Measurements from ENCODE around the gene PAQR5. TPM values are rescaled to one million over a fixed set of nuclear protein-coding genes. Genes with fewer than 3 reads are reported as not detected.
"Not testable (repeated sequence)": the region's sequence is repeated elsewhere in the genome, so short reads cannot be mapped to it uniquely, and the experiment has no call there.

Gene PAQR5
- total RNA-seq, 1 donor from 2014 or later, result 0.63 TPM

DNA sequence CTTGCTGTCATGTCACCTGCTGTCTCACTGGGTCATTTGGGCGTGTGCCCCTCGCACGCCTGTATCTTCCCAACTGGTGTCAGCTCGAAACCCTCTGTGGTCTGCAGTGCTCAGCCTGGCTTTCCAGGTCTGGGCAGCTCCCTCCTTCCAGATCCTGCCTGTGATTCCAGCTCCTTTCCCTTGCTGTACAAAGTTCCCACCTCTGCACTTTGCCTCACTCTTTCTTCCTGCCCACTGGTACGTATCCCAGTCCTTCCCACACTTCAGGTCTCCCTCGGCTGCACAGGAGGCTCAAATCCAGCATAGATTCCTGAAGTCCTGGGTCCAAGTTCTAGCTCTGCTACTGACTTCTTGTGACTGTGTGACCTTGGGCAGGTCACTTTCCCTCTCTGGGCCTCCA lies 2.1 kb upstream of the PAQR5 start:
- no peak overlapping the region for H3K4me3 ChIP-seq
- peaks cover 25% of the 10 kb centered on the region for H3K27me3 ChIP-seq (ENCODE audit: low read depth)
- H3K9me3 ChIP-seq (replicated peaks), result no peaks in the 10 kb centered on the region
- peaks cover 27% of the 10 kb centered on the region for H3K4me1 ChIP-seq
- no peak for DNase-seq
- H3K36me3 ChIP-seq, result no peaks in the 10 kb centered on the region
- H3K27ac ChIP-seq (replicated peaks), result no peak overlapping the region
- TF ChIP-seq CTCF (IDR thresholded peaks at IDR 0.05; ENCODE audit: borderline replicate concordance), result no peak
- intact Hi-C loops (cut with micrococcal nuclease), result no loop called here

DNA sequence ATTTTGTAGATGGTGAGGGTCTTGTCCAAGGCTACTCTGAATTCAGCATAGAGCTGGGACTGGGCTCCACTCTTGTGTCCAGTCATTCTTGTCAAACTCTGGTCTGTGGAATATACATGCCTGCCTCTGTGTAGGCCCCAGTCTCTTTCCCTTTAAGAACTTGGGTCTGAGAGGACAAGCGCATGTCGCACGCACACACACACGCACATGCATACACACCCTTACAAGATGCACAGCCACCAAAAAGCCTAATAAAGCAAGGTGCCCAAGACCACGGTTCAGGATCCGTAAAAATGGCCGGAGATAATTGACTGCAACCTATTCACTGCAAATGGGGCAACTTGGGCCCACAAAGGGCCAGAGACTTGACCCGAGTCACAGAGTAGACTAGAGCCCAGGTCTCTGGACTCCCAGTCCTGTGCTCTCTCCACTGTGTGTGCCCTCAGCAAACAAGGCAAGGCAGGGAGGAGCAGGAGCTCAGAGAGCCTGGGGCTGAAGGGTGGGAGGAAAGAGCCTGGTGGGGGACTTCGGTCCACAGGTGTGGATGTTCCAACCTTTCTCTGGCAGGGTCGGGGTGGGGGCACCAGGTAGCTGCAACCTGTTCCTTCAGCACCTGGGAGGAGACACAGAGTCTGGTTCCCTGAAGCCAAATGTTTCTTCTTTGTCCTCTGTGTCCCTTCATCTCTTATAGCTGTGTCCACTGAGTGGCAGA lies 914 bp upstream of the PAQR5 start:
- TF ChIP-seq CTCF (IDR thresholded peaks at IDR 0.05; ENCODE audit: borderline replicate concordance), result no peak
- intact Hi-C loops (cut with micrococcal nuclease), result no loop called here
- DNase-seq, result no peak
- peak overlapping the region; percentile 80 for H3K4me3 ChIP-seq
- peak overlapping the region; percentile 63 for H3K27ac ChIP-seq (replicated peaks)
- H3K4me1 ChIP-seq, result peaks cover 23% of the 10 kb centered on the region
- no peaks in the 10 kb centered on the region for H3K9me3 ChIP-seq (replicated peaks)
- H3K27me3 ChIP-seq (ENCODE audit: low read depth), result peaks cover 25% of the 10 kb centered on the region
- H3K36me3 ChIP-seq, result no peaks in the 10 kb centered on the region

DNA sequence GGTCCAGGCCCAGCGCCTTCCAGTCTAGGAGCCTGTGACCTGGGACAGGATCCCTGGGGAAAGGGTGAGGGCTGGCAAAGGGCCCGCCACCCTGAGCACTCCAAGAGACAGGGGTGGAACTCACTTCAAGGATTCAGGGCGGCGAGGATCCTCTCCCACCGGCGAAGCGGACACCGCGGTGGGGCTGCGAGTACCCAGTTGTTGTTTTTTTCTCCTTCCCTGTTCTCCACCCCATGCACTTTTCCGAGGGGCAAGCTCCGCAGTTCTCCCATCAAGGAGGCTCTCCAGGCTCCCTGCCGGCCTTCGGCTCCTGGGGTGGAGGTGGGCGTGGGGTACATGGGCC lies 387 bp upstream of the PAQR5 start:
- DNase-seq, result no peak
- no peaks in the 10 kb centered on the region for H3K9me3 ChIP-seq (replicated peaks)
- H3K4me3 ChIP-seq, result peak overlapping the region; percentile 80
- no peak for TF ChIP-seq CTCF (IDR thresholded peaks at IDR 0.05; ENCODE audit: borderline replicate concordance)
- intact Hi-C loops (cut with micrococcal nuclease), result no loop called here
- H3K27me3 ChIP-seq (ENCODE audit: low read depth), result peaks cover 25% of the 10 kb centered on the region
- H3K36me3 ChIP-seq, result no peaks in the 10 kb centered on the region
- H3K27ac ChIP-seq (replicated peaks), result peak overlapping the region; percentile 63
- H3K4me1 ChIP-seq, result peaks cover 23% of the 10 kb centered on the region

- H3K4me1 ChIP-seq, result peaks cover 23% of the 10 kb centered on the region
- TF ChIP-seq CTCF (IDR thresholded peaks at IDR 0.05; ENCODE audit: borderline replicate concordance), result no peak
- peaks cover 25% of the 10 kb centered on the region for H3K27me3 ChIP-seq (ENCODE audit: low read depth)
- intact Hi-C loops (cut with micrococcal nuclease), result no loop called here
- no peaks in the 10 kb centered on the region for H3K9me3 ChIP-seq (replicated peaks)
- H3K36me3 ChIP-seq, result no peaks in the 10 kb centered on the region
- DNase-seq, result no peak
- peak overlapping the region; percentile 80 for H3K4me3 ChIP-seq
- H3K27ac ChIP-seq (replicated peaks), result no peak overlapping the region
These were observed 757 bp downstream of the PAQR5 start for GRCh38 chr15:69299451-69299886.

DNA sequence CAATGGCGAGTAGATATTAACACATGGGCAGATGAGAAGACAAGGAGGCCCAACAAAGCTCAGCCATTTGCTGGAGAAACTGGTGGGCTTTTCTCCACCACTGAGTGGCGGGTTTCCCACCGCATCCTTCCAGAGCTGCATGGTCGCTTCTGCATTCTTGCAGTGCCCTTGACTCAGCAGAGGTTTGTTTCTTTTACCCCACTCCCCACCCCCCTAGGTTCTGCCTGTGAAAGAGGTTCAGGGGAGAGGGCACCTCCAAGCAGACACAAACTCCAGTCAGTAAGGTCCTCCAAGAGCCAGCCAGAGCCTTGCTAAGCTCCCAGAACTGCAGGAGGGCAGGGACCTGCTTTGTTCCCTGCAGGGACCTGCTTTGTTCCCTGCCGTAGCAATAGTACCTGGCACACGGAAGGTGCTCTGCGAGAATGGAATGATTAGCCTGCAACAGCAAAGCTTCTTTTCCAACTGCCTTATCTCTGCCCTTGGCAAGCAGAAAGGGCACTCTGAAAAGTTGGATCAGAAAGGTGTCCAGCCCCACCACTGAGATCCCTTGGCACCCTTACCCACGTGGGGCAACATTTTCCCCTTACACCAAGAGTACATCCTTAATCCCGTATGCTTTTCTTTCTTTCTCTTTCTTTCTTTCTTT lies 1.4 kb downstream of the PAQR5 start:
- no peak for DNase-seq
- no peak overlapping the region for H3K27ac ChIP-seq (replicated peaks)
- peaks cover 23% of the 10 kb centered on the region for H3K4me1 ChIP-seq
- no peaks in the 10 kb centered on the region for H3K9me3 ChIP-seq (replicated peaks)
- H3K36me3 ChIP-seq, result no peaks in the 10 kb centered on the region
- intact Hi-C loops (cut with micrococcal nuclease), result no loop called here
- peak overlapping the region; percentile 80 for H3K4me3 ChIP-seq
- TF ChIP-seq CTCF (IDR thresholded peaks at IDR 0.05; ENCODE audit: borderline replicate concordance), result no peak
- peaks cover 25% of the 10 kb centered on the region for H3K27me3 ChIP-seq (ENCODE audit: low read depth)

DNA sequence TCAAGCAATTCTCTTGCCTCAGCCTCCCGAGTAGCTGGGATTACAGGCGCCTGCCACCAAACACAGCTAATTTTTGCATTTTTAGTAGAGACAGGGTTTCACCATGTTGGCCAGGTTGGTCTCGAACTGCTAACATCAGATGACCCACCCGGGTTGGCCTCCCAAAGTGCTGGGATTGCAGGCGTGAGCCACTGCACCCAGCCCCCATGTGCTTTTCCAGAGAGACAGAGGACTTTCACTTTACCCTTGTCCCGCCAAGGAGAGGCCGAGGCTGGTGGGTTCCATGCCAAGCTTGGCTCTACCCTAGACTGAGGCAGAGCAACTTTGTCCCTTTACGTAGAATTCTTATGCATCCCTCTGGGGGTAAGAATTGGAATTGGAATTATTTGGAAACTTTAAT lies 2.4 kb downstream of the PAQR5 start:
- Histone ChIP-seq H3K4me1 (peaks cover 23% of the 10 kb centered on the region), H3K27me3 (ENCODE audit: low read depth) (peaks cover 25% of the 10 kb centered on the region)
- H3K4me3 ChIP-seq; H3K27ac ChIP-seq (replicated peaks); H3K36me3 ChIP-seq; intact Hi-C loops (cut with micrococcal nuclease); DNase-seq; H3K9me3 ChIP-seq (replicated peaks): not testable (repeated sequence)

GRCh38 chr15:69302087-69302486 lies 3.4 kb downstream of the PAQR5 start:
- intact Hi-C loops (cut with micrococcal nuclease); H3K4me3 ChIP-seq; H3K27ac ChIP-seq (replicated peaks); DNase-seq; H3K9me3 ChIP-seq (replicated peaks); H3K36me3 ChIP-seq: not testable (repeated sequence)
- Histone ChIP-seq H3K27me3 (ENCODE audit: low read depth) (peaks cover 25% of the 10 kb centered on the region), H3K4me1 (peaks cover 26% of the 10 kb centered on the region)

All from left ventricle myocardium inferior (tissue), 1 donor.